Activated B cell treated with CpG ODN at 0.5 μM for 24 hours (primary cell): ENCODE data around the gene L3MBTL3. TPM values are rescaled to one million over a fixed set of nuclear protein-coding genes. Genes with fewer than 3 reads are reported as not detected.
A peak's percentile ranks its signal among the peaks of the same experiment; 100 is the strongest.

Experiments
- ATAC-seq: fragments of 200-7000 bp; cut with Tn5 transposase; one replicate; pipeline ENCODE4 v1.10.0; 2021; ENCODE audit warnings: low read depth, mild to moderate bottlenecking, moderate library complexity
- CTCF ChIA-PET: fragments of 350-600 bp; sonication (Branson Sonifier 250); formaldehyde crosslinking; loops from one replicate; lab custom pipeline; 2021; ENCODE audit warnings: antibody characterized with exemption; lab: Charles Lee
- POLR2A ChIA-PET: fragments of 350-600 bp; sonication (Branson Sonifier 250); formaldehyde crosslinking; loops from one replicate; lab custom pipeline; 2021; ENCODE audit warnings: antibody characterized with exemption; lab: Charles Lee
- DNase-seq: peaks from one replicate; pipeline ENCODE4 v3.0.0; 2022
- H3K27ac Mint-ChIP-seq: one replicate; pipeline ENCODE4 v1.8.0; 2020; ENCODE audit warnings: mixed read lengths
- H3K27me3 Mint-ChIP-seq: one replicate; pipeline ENCODE4 v1.8.0; 2021; ENCODE audit warnings: mixed read lengths
- H3K36me3 Mint-ChIP-seq: one replicate; pipeline ENCODE4 v1.8.0; 2021; ENCODE audit warnings: low read depth, mixed read lengths
- H3K4me1 Mint-ChIP-seq: one replicate; pipeline ENCODE4 v1.8.0; 2021; ENCODE audit warnings: mixed read lengths
- H3K4me3 Mint-ChIP-seq: one replicate; pipeline ENCODE4 v1.8.0; 2020; ENCODE audit warnings: mild to moderate bottlenecking, mixed read lengths
- H3K9me3 Mint-ChIP-seq: one replicate; pipeline ENCODE4 v1.8.0; 2020; ENCODE audit warnings: mixed read lengths
- intact Hi-C: fragments of 100-400 bp; cut with micrococcal nuclease; formaldehyde crosslinking; loops from one replicate; pipeline ENCODE4 v1.15.1; 2024
- total RNA-seq: library from RNA; stranded (reverse); gene quantifications from 2 replicates; pipeline ENCODE4 v1.2.3, GENCODE V29; 2022
- TF ChIP-seq, protein P1 (sequence below): fragments of 200-600 bp; IDR thresholded peaks from one replicate; pipeline ENCODE4 v1.8.0; 2022; ENCODE audit warnings: antibody characterized with exemption, mild to moderate bottlenecking

Gene L3MBTL3
- total RNA-seq, 1 donor from 2014 or later: 30.4 TPM

DNA sequence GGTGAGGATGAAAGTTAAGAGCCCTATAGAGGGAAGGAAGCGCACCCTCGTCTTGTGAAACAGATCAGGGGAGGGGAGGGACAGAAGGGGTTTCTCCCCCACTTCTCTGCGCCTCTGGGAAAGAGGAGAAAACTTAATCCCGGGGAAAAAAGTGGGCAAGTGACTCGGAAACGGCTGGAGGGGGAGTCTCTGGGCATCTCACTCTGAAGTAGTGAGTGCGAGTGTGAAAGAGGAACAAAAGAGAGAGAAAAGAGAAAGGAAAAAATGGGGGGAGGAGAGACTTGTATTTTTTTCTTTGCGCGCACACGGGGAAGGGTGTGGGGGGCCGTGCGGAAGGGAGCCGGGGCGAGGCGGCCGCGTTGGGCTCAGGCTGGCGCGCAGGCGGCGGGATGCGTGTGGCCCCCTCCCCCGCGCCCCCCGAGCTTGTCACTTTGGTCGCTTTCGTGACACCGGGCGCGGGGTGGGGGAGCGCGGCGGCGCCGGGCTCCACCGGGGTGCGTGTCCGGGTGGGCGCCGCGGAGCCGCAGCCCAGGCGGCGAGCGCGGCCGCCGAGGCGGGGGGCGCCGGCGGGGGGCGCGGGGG is 454 bp downstream of the L3MBTL3 start:
- Mint-ChIP-seq H3K4me3 (peak overlapping the region; percentile 100), H3K36me3 (peaks cover 19% of the 10 kb centered on the region), H3K9me3 (no peaks in the 10 kb centered on the region), H3K27ac (peak overlapping the region; percentile 100), H3K4me1 (peaks cover 21% of the 10 kb centered on the region), H3K27me3 (no peaks in the 10 kb centered on the region)
- intact Hi-C loops: loop anchor here (1.0 to 5.0 kb wide), 2 partner anchors 9 to 627 kb away; no protein-coding TSS in a partner anchor
- ChIA-PET POLR2A (interaction anchor here (0.5 to 3.4 kb wide), 4 partner anchors 270 to 528 kb away, joined by 3 to 23 read pairs (median 4); no protein-coding TSS in a partner anchor), CTCF (no interaction called here)
- ATAC-seq (peak; percentile 45), DNase-seq (peak; percentile 41)
- TF ChIP-seq, protein P1, sequence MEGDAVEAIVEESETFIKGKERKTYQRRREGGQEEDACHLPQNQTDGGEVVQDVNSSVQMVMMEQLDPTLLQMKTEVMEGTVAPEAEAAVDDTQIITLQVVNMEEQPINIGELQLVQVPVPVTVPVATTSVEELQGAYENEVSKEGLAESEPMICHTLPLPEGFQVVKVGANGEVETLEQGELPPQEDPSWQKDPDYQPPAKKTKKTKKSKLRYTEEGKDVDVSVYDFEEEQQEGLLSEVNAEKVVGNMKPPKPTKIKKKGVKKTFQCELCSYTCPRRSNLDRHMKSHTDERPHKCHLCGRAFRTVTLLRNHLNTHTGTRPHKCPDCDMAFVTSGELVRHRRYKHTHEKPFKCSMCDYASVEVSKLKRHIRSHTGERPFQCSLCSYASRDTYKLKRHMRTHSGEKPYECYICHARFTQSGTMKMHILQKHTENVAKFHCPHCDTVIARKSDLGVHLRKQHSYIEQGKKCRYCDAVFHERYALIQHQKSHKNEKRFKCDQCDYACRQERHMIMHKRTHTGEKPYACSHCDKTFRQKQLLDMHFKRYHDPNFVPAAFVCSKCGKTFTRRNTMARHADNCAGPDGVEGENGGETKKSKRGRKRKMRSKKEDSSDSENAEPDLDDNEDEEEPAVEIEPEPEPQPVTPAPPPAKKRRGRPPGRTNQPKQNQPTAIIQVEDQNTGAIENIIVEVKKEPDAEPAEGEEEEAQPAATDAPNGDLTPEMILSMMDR: no peak

DNA sequence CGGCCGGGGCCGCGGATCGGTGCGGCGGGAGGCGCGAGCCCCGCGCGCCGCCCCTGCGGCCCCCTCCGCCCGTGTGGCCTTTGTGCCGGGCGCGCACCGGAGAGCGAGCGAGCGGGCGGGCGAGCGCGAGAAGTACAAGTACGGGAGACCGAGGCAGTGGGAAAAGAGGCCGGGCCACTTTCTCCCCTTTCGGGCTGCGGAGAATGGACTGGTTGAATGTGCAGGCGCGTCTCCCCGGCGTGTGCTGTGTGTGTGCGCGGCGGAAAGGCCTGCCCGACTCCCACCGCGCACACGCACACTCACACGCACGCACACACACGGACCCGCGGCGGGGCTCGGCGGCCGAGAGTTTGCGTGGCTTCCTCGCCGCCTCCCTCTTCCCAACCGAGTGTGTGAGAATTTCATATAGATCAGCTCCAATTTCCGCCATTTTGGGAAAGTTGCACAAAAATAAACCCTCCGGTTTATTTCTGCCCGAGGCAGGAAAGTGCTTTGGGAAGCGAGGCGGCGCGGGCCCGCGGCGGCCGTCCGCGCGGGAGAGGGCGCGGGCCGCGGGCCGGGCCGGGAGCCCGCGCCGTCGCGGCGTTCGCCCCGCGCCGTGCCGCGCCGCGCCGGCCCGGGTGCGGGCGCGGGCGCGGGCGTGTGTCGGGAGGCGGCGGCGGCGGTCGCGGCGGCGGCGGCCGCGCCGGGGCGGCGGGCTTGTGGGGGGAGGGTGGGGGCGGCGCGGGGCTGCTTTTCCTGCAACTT is 1.1 kb downstream of the L3MBTL3 start:
- Mint-ChIP-seq H3K27ac (peak overlapping the region; percentile 89), H3K36me3 (peaks cover 23% of the 10 kb centered on the region), H3K4me1 (peaks cover 22% of the 10 kb centered on the region), H3K9me3 (no peaks in the 10 kb centered on the region), H3K27me3 (no peaks in the 10 kb centered on the region), H3K4me3 (peak overlapping the region; percentile 97)
- TF ChIP-seq, protein P1: no peak
- ATAC-seq: peak; percentile 20
- ChIA-PET CTCF (no interaction called here), POLR2A (interaction anchor here (0.5 to 3.4 kb wide), 8 partner anchors 69 to 1052 kb away, joined by 3 to 23 read pairs (median 5); no protein-coding TSS in a partner anchor)
- intact Hi-C loops: loop anchor here (1.0 to 5.0 kb wide), 5 partner anchors 35 to 1043 kb away; partner anchors contain the start of gene EPB41L2
- peak; percentile 39 for DNase-seq

DNA sequence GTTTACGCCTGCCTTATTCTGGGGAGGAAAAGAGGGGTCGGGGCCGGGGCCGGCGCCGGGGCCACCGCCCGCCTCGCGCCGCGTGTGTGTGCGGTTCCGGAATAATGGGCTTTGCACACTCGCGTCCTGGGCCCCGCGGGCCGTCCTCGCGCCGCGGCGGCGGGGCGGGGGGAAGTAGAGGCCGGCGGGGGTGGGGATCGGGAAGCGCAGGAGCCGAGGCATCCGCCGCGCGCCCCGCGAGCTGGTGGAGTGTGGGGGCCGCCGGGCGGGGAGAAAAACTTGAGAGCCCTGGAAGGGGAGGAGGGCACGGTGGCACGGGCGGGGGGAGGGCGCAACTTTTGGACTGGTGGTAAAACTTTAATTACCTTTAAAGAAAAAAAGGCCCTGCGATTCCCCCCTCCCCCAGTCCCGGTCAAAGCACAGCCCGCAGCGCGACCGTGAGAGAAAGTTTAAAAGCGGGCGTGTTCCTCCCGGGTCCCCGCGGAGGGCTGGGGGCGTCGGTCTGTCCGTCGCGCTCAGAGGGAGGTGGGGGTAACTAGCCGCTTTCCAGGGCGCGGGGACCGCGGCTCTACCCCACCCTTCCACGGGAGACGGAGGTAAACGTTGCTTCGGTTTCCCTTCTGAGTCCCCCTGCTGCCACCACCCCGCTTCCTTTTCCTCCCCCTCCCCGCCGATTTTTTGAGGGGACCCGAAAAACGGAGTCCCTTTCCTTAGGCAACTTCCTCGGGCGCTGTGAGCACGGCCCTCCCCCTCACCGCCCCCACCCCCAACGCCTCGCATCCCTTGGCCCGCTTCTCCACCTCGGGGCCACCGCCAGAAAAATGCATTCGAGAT is 1.9 kb downstream of the L3MBTL3 start:
- intact Hi-C loops: loop anchor here (1.0 to 5.0 kb wide), 4 partner anchors 36 to 1042 kb away; partner anchors contain the start of gene EPB41L2
- H3K4me1 Mint-ChIP-seq: peaks cover 22% of the 10 kb centered on the region
- H3K27ac Mint-ChIP-seq: peak overlapping the region; percentile 96
- DNase-seq (peak; percentile 52), ATAC-seq (peak; percentile 22)
- ChIA-PET POLR2A (interaction anchor here (0.5 to 3.4 kb wide), 6 partner anchors 10 to 1051 kb away, joined by 3 to 23 read pairs (median 8); no protein-coding TSS in a partner anchor), CTCF (interaction anchor here (0.9 to 2.3 kb wide), 7 partner anchors 10 to 442 kb away, joined by 3 to 38 read pairs (median 4); no protein-coding TSS in a partner anchor)
- H3K4me3 Mint-ChIP-seq: peak overlapping the region; percentile 97
- no peaks in the 10 kb centered on the region for H3K9me3 Mint-ChIP-seq
- no peaks in the 10 kb centered on the region for H3K27me3 Mint-ChIP-seq
- H3K36me3 Mint-ChIP-seq: peaks cover 31% of the 10 kb centered on the region
- TF ChIP-seq, protein P1: no peak

DNA sequence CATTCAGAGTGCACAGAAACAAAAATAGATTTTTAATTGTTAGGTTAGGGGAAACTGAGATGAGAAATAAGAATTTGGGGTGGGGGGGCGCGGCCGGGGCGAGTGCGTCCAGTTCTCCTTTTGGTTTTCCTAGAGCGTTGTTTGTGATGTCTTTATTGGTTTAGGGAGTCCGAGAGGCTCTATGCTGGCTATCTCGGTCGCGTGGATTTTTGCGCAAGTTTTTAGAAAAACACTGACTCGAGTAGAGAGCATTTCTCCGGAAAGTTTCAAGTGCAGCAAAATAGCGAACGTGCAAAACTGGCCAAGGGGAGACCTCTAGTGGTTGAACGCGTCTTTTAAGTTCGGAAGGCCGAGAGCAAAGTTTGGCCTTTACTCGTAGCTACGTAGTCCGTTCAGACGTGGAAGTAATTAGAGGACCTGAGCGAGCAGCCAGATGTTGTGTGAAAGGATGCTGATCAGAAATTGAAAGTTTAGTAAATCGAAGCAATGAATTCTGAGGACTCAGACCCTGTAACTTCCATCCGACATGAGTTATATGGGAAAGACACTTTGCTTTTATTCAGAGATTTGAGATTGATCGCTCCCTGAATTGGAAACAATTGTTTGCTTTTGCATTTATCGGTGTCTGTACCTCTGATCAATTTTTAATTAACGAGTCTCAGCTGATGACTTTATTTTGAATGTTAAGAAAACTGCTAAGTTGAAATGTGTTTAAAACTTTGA is 2.7 kb downstream of the L3MBTL3 start:
- peak overlapping the region; percentile 97 for H3K4me3 Mint-ChIP-seq
- ATAC-seq (peak; percentile 58), DNase-seq (peak; percentile 50)
- H3K36me3 Mint-ChIP-seq: peaks cover 35% of the 10 kb centered on the region
- peaks cover 25% of the 10 kb centered on the region for H3K4me1 Mint-ChIP-seq
- intact Hi-C loops: loop anchor here (1.0 to 5.0 kb wide), 14 partner anchors 37 to 1041 kb away; partner anchors contain the start of gene EPB41L2
- no peaks in the 10 kb centered on the region for H3K27me3 Mint-ChIP-seq
- H3K9me3 Mint-ChIP-seq: no peaks in the 10 kb centered on the region
- TF ChIP-seq, protein P1: peak; percentile 29
- CTCF ChIA-PET: interaction anchor here (0.7 to 2.3 kb wide), 14 partner anchors 9 to 443 kb away, joined by 3 to 38 read pairs (median 4); no protein-coding TSS in a partner anchor
- H3K27ac Mint-ChIP-seq: peak overlapping the region; percentile 96
- POLR2A ChIA-PET: interaction anchor here (0.5 to 3.4 kb wide), 5 partner anchors 10 to 424 kb away, joined by 3 to 23 read pairs (median 5); no protein-coding TSS in a partner anchor
